Measurements from ENCODE around the gene RRBP1. TPM values are rescaled to one million over a fixed set of nuclear protein-coding genes. Genes with fewer than 3 reads are reported as not detected.
"Not testable (repeated sequence)": the region's sequence is repeated elsewhere in the genome, so short reads cannot be mapped to it uniquely, and the experiment has no call there.

Gene RRBP1
- total RNA-seq, 1 donor from 2014 or later = 86.8 TPM

GRCh38 chr20:17664025-17664633 lies 17.9 kb downstream of the RRBP1 start:
- no peak for DNase-seq (ENCODE audit: low read depth)

DNA sequence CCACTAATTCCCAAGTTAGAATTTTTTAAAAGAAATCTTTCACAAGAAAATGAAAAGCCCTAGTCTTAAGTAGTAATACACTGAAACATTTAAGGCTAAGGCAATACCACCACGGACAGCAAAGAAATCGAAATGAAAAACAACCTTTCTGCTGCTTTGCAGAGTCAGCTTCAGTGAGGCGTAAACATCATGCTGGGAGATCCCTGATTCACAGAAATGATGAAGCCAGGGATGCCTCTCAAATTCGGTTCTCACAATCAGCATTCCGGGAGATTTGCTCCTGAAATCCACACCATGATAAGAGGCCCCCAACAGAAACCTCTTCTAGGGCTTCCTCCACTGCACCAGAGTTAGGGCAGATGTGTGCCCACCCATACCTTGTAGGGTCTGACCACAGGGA lies 18.6 kb downstream of the RRBP1 start:
- DNase-seq (ENCODE audit: low read depth) = no peak

DNA sequence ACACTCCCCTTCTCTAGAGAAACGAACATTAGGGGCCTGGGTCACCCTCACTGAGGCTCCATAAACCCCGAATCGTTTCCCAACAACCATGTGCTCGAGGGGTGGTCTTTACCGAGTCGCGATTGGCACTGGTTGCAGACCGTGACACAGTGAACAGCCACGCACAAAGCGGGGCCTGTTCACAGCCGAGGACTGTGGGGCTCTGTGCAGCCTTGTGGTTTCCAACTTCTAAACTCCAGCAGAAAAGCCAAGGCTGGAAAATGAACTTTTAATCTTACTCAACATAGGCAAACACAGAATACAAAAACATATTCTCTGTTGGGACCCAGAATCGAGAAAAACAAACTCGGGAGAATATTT lies 19.0 kb downstream of the RRBP1 start:
- no peak for DNase-seq (ENCODE audit: low read depth)

DNA sequence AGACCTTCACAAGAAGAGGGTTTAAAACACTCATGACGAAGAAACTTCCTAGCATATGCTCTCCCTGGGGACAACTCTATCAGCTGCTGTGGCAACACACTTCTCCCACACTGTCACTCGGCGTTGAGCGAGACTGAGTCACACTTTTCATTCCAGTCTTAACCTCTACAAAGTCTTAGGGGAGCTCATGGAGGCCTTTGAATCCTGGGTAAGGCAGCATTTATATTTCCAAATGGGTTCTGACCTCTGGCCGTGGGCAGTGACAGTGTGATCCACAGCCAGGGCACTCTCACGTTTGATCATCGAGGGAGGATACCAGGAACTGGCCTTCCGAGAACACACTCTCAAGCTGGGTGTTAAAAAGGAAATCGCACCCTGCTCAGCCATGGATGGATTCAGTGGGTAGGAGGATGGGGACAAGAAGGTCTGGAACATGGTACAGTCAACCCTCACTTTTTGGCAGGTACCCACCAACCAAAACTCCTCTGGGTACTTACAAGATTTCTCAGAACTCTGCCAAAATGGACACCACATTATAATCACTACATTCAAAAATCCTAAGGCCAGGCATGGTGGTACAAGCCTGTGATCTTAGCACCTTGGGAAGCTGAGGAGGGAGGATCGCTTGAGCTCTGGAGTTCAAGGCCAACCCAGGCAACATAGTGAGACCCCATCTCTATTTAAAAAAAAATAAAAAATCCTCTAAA lies 19.6 kb downstream of the RRBP1 start:
- DNase-seq (ENCODE audit: low read depth) = peak; percentile 93

GRCh38 chr20:17661121-17661744 lies 20.8 kb downstream of the RRBP1 start:
- no peak for DNase-seq (ENCODE audit: low read depth)

- DNase-seq (ENCODE audit: low read depth) = peak; percentile 35
Measured at GRCh38 chr20:17660667-17661066, 21.4 kb downstream of the RRBP1 start.

GRCh38 chr20:17659801-17660200 lies 22.2 kb downstream of the RRBP1 start:
- no peak for DNase-seq (ENCODE audit: low read depth)

DNA sequence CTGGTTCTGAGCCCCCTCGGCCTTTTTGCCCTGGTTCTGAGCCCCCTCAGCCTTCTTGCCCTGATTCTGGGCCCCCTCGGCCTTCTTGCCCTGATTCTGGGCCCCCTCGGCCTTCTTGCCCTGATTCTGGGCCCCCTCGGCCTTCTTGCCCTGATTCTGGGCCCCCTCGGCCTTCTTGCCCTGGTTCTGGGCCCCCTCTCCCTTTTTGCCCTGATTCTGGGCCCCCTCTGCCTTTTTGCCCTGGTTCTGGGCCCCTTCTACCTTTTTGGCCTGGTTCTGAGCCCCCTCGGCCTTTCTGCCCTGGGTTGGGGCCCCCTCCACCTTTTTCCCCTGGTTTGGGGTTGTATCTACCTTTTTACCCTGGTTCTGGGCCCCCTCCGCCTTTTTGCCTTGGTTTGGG lies 22.7 kb downstream of the RRBP1 start:
- not testable (repeated sequence) for DNase-seq (ENCODE audit: low read depth)

GRCh38 chr20:17658648-17658993 lies 23.4 kb downstream of the RRBP1 start:
- no peak for DNase-seq (ENCODE audit: low read depth)

DNA sequence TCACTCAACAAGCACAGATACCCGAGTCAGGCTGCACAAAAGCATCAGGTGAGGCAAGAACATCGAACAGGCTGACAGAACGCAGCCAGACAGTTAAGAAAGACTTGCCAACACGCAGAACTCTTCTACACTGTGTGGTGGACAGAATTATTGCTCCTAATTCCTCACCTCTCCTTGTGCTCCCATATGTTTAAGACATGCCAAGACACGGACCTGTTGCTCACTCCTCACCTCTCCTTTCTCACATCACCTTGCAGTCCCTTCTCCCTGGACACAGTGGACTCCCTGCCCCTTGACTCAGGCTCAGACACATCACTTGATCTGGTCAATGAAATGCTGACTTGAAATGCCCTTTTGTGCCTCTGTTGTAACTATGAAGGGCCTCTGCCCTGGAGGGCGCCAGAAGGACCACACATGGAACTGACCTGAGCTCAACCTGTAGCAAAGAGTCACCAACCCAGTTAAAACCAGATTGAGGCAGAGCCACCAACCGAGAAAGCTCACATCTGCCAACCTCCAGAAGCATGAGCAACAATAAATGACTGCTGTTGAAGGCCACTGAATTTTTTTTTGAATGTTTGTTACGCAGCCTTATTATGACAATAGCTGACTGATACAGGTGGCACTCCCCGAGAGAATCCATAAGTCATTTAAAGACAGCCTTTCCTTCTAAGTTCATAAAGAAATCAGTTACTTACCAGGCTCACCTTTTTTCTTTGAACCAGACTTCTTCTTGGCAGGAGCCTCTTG lies 24.0 kb downstream of the RRBP1 start:
- no peak for DNase-seq (ENCODE audit: low read depth)

- DNase-seq (ENCODE audit: low read depth) = peak; percentile 49
Measured at GRCh38 chr20:17657079-17657825, 24.8 kb downstream of the RRBP1 start.

DNA sequence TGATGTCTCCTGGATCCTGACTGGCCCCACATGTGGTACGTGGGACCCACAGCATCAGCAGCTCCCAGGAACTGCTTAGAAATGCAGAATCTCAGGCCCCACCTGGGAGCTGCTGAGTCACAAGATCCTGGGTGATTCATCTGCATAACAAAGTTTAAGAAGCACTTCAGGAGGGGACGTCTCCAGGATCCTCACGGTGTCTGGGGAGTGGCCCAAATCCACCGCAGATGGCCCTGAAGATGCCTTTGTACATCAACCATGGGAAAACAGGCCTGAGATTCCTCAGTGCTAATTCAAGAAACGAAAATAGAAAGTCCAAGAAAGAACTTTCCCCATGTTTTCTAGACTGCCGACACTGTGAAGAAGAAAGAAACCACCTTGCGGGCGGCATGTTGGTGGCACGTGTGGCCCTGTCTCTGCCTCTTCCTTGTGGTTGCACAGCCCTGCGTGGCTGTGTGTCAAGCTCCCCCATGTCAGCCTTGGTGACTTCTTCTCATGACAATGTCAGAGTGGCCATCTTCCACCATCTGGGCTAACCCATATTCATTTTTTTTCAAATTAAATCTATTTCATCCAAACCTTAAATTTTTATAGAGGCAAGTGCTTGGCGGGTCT lies 26.1 kb downstream of the RRBP1 start:
- no peak for DNase-seq (ENCODE audit: low read depth)

GRCh38 chr20:17655286-17655651 lies 26.8 kb downstream of the RRBP1 start:
- no peak for DNase-seq (ENCODE audit: low read depth)

DNA sequence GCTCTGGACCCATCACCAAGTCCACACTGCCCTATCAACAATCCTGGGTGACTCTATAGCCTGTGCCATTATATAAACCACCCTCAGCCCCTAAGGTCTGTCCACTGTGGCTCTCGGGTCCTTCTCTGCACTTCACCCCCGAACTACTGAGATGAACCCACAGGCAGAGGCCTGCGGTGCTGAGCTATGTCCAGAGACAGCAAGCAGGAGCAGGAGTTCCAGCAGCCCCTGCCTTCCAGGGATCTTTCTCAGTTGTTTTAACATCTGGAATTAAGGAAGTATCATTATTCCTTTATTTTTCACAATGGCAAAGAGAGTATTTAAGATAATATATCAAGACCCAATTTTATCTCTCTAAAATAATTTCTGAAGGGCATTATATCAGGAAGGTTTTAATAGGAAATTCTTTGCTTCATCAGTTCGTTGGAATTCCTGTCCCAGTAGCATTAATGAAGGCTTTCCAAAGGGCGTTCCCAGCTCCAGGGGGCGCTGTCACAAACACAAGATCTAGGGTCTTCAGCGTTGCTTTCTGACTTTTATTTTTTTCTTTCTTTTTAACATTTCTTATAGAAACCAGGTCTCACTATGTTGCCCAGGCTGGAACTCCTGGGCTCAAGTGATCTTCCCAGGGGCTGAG lies 27.3 kb downstream of the RRBP1 start:
- DNase-seq (ENCODE audit: low read depth) = peak; percentile 55

DNA sequence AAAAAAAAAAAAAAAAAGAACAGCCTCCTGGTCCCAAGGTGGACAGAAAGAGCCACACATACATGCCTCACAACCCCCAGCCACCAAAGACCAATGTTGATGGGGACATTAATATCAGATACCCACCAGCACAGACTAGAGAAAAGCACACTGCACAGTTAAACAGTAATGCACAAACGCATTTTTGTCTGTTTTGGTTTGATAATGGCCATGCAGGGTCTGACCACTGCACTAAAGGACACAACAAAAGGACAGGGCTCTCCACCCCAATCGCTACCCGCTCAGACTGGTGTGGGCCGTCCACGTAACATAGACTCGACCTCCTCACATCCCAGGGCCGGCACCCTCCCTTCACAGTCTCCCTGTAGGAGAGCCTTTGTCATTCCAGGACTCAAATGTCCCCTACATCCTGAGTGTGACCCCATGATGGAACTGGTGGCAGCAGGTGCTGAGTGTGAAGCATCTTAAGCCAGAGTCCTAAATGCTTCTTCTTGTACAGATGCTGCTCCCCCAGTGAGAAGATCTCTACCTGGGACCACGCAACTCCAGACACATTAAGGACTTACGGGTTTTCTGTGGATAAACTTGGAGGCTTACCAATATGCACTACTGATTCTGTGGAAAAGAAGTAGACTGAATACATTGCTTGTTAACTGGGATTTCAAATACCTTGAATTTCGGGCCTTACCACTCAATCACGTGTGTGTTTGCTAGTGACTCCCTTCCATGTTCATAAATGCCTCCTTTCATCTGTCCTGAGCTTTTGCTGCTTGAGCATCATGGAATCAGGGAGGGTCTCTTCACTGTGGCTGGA lies 28.0 kb downstream of the RRBP1 start:
- no peak for DNase-seq (ENCODE audit: low read depth)

- DNase-seq (ENCODE audit: low read depth) = no peak
Measured at GRCh38 chr20:17652411-17652810, 29.6 kb downstream of the RRBP1 start.

DNA sequence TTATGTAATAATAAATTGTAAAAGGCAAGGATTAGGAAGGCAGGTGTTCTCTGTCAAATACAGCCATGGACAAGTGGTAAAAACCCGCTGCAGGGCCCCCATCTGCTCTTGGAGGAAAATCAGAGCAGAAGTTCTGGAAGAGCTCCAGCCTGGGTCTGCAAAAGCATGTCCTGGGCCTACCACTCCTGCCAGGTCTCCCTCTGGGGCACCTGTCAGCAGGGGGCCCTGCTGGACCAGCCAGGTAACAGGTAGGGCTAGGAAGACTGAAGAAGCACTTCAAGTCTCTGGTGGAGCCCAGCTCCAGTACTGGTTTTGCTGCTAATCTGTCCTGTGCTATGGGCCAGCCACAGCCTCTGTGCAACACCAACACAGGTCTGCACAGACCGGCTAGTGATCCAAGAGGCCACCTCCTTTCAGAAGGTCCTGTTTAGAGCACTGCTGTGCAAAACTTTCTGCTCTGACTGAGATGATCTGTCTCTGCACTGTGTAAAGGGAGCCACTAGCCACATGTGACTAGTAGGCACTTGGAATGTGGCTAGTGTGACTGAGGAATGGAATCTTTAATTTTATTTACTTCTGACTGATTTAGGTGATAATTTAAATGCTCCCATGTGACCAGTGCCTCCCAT lies 30.2 kb downstream of the RRBP1 start:
- DNase-seq (ENCODE audit: low read depth) = no peak

- DNase-seq (ENCODE audit: low read depth) = no peak
Measured at GRCh38 chr20:17651129-17651759, 30.8 kb downstream of the RRBP1 start.
